NCI-H460 (cell line): ENCODE data around the gene DPYSL4. TPM values are rescaled to one million over a fixed set of nuclear protein-coding genes. Genes with fewer than 3 reads are reported as not detected.

Experiments
- DNase-seq: peaks from one replicate; pipeline ENCODE4 v3.0.0-alpha.2; 2016; ENCODE audit warnings: low read depth; ENCODE audit errors: extremely low read depth
- total RNA-seq: library from RNA; depleted of rRNA; stranded (reverse); fragments of >200 nt; shearing (Covaris generic); gene quantifications from 2 replicates; pipeline ENCODE4 v1.2.3, GENCODE V29; 2014

The DPYSL4 gene
- total RNA-seq, 1 experiment from 2014 or later = 2.1 TPM

DNA sequence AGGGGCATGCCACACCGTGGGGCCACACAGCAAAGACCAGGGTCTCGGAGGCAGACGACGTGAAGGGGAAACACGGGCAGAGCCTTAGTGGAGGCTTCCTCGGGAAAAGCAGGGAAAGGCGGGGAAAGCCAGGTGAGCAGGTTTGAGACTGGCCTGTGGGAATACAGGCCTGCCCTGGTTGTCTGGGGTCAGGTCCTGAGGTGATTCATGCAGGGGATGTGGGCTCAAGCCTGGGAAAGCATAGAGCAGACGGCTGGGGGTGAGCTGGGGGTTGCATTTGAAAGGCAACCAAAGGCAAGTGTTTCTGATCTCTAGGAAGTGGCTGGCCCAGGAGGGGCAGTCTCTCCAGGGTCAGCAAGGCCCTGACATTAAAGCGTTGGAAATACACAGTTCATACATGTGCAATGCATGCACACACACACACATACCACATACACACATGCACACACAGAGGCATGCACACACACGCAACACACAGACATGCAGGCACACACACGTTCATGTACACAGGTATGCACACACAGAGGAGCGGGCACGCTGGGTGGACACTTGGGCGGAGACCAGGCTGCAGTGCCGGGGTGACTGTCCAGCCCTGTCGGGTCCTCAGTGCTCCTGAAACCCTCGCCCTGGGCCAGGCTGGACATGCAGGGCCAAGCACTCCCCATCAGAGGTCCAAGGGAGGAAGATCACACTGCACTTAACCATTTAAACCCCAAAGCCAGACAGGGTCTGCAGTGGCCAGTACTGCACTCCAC, 51.8 kb downstream of the DPYSL4 start:
- no peak for DNase-seq

DNA sequence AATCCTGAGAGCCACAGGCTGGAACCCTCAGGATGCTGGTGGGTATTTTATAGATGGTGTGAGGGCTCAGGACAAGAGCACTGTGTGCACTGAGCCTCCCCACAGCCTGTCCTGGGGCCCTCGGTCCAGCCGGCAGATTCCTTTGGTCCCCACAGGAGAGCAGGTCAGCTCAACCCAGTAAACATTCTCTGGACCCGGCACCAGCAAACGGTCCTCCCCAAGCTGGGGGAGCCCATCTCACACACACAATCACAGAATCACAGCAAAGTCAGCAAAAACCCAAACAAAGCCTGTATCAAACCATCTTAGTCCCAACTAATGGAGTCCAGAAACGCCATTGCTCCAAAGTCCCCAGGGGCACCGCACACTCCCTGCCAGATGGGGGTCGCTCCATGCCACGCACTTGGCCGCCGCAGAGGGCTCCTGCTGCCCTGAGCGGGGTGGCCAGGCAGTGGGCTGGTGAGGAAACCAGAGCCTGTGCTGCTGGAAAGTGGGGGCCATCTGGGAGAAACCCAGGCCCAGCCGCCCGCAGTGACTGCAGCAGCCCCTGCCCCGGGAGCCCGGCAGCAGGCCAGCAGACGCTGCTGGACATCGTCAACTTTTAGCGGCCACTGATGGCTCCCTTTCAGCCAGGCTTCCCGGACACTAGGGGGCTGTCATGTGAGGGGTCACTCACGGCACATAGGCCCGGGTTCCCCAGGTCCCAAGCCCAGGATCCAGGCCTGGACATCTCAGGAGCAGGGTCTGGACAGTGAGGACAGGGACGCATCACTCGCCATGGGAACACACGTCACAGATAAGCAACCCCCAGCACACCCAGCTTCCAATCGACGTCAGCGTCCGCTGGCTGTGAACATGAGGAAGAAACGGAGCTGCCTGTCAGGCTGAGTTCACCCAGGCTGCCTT, 52.6 kb downstream of the DPYSL4 start:
- no peak for DNase-seq

DNA sequence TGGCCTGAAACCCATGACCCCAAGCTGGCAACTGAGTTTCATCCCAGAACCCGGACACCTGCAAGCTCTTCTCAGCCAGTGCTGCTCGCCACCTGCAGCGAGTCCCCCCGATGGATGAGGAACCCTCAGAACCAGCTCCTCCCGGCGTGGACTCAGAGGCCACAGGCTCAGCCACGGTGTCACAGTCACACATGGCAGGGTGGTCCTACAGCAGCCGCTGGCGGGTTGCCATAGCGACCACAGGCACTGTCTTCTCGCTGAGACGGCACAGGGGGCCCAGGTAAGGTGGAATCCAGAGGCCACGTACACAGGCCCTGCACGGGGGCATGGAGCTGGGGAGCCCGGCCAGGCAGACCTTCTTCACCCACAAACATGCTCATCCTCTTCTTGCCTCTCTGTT, 53.4 kb downstream of the DPYSL4 start:
- DNase-seq = no peak

DNA sequence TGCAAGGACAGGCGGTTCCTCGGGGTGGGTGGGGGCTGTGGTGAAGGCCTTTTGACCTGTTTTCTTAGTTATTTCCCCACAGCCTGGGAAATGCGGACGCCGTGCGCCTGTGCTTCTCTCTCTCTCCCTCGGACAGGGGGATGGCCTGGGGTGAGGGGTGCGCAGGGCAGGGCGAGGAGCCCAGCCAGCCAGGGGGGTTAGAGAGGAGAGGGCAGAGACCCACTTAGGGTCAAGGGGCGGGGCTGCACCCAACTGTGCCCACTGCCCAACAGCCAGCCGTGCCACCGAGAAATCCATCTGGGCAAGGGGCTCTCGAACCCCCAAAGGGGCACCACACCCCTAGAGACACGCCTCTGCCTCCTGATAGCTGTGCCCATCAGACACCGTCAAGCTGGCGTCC, 53.8 kb downstream of the DPYSL4 start:
- DNase-seq = no peak

DNA sequence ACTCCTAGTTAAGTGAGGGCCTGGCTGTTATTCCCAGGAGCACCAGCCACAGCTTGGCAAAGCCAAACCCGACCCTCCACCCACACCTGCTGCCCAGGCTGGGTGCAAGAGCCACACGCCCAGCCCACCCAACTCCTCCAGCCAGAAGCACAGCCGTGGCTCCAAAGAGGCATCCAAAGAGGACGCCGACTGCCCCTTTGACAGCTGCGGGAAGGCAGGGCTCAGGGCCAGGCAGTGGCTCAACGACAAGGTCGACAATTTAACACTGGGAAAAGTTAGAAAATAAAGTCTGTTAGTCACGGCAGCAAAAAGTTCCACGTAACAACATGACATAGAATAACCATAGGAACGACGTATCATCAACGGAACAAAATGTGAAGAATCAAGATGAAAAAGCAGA, 54.3 kb downstream of the DPYSL4 start:
- DNase-seq = no peak

DNA sequence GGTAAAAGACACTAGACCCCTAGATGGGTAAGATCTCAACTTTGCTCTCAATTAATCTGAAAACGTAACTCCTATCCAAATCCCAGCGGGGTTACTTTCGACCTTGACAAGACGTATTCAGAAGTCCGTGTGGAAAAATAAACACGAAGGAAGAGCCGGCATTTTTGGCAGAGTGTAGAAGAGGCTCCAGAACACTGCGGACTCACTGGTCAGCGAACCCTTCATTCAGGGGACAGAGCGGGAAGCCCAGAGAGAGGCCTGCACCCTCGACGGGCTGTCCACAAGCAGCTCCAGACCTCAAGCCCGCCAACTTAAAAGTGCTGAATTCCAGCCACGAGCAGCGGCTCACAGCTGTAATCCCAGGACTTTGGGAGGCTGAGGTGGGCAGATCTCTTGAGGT, 54.7 kb downstream of the DPYSL4 start:
- DNase-seq = no peak

DNA sequence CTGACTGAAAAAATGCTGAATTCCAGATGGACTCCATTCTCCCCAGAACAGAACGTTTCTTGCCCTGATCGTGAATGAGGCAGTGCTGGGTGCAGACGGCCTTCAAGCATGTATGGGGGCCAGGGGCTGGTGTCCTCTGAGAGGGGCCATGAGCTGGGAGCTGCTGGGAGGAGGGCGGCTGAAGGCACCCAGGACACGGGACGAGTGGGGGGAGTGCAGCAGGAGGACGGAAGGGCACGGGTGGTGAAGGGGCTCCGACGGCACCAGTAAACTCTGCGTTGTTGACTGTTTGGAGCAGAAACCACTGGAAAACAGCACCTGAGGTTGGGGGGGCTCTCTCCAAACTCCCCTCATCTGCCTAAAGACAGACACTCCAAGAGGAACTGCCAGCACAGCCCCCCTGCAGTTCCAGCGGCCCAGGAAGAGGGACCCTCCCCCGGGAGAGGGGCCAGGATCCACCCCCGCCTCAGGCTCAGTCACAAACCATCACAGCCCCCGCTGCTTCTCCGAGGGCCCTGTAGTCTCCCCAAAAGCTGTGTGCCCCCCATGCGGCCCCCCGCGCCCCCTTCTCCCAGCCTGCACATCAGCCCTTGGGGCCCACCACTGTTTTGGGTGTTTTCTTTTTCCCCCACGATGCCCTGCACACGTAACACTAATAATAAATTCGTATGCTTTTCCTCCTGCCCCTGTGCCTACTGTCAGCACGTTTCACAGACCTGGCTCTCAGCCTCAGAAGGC, 55.5 kb downstream of the DPYSL4 start:
- no peak for DNase-seq

DNA sequence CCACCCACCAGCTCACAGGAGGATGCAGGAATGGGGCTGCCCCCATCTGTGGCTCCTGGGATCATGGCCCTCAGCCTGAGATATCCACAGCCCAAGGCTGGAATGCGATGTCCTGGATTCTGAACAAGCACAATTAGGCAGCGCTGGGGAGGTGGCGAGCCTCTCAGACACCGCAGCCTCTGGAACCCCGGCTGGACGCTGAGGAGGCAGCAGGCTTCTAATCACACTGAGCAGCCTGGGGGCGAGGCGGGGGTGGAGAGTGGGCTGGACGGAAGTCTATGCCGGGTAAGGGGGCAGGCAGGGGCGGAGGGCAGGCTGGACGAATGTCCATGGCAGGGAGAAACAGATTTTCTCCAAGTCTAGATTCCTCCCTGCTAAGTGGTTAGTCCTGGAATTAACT, 56.4 kb downstream of the DPYSL4 start:
- DNase-seq = no peak

DNA sequence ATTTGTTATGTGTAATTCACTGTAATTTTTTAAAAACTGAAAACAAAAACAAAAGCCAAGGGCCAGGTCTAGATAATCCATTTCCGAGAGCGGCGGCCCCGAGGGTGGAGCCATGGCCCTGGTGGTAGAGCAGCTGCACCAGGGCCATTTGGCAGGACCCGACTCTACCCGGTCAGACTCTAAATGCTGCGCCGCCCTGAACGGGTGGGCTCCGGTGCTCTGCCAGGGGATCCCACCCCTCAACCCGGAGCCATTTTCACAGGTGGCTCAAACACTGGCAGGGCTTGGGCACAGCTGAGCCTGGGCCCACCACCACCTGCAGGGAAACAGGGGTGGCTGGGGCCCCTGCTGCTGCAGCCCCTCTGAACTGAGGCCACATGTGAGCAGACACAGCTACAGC, 56.9 kb downstream of the DPYSL4 start:
- DNase-seq = no peak

DNA sequence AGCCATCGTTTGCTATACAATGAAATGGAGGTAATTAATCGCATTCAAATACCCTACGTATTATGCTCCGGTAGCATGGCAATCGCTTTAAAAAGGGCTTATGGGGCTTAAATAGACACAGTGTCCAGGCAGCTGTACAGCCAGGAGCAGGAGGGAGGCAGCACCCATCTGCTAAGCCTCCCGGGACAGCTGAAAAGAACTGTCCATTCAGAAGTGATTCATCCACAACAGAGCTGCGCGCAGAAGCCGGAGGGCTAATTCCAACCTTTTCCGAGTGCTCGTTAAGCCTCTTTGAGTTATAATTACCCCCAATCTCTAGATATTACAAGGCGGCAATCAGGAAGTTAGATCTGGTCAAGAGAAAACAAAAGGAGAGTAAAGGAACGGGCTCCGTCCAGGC, 58.3 kb downstream of the DPYSL4 start:
- no peak for DNase-seq

DNA sequence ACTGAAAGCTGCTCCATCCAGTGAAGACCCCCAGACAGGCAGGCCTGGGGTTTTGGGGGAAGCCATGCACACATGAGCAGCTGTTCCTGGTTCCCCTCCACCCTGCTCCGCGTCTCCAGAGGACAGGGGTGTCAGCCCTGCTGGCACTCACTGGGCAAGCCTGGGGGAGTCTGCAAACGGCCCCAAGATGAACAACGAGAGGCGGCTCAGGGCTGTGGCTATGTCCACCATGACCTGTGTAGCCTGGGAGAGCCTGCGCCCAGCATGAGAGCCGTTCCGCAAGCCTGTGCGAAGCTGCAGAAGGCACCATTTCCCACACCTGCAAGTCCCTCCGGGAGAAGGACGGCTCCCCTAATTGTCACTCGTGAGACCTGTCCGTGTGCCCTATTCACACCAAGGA, 59.5 kb downstream of the DPYSL4 start:
- DNase-seq = no peak

DNA sequence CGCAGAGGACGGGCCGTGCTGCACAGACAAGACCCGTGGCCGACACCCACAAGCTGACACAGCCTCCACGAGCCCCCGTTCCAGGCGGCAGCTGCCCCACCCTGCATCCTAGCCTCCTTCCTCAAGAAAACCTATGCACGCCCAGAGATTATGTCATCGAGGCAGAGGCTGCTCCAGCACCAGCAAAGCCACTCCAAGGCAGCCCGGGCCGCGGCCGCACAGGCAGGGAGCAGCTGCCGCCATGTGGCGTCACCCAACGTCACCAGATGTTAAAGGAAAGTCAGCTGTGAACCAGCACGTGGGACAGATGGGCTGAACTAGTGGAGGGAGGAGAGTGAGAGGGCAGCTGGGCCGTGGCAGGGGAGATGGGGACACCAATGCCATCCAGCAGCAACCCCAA, 61.2 kb downstream of the DPYSL4 start:
- no peak for DNase-seq

DNA sequence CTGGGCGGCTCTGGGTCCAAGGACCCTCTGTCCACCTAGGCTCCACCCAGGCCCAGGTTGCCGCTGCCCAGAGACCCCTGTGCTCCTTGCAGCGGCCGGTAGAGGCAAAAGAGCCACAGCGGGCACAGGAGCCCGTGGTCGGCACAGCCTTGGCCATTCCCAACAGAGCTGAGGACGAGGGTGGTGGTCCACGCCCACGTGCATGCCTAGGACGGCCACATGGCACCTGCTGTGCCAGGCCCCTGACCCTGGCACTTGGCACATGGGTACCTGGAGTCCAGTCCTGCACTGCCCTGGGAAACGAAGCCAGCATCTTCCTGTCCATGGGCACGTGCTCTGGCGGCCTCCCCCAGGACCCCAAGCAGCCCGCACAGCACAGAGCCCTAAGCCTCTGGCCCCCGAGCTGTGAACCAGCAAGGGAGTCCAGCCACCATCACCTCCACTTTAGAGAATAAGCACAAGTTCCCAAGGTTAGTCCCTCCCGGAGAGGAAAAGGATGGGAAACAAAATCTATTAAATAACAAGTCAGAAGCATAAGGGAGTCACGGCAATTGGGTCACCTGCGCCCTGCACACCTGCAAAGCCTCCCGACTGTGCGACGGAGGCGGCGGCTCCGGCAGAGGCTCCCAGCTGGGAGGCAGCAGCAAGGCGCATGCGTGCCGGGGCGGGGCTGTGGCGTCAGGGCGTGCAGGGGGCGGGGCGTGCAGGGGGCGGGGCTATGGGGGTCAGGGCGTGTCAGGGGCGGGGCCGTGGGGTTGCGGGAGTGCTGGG, 61.9 kb downstream of the DPYSL4 start:
- peak; percentile 62 for DNase-seq

DNA sequence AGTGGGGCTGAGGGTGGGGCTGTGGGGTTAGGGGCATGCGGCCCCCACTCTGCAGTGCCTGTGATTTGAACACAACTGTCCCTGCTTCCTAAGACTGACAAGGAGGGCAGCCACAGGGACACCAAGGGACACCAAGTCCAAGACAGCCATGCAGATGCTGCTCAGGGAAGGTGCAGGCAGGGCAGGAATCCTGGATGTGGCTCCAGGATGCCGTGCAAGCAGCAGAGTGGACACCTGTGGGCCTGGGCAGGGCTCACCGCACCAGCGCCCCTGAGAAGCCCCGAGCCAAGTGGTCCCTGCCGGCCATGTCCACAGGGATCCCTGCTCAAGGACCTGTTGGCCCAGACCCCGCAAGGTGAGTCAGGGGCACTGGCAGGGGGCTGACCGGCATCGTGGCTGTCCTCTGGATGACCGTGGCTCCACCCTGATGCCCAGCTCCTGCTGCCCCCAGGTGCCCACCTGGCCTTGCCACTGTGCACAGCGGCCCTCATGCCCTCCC, 62.5 kb downstream of the DPYSL4 start:
- no peak for DNase-seq

DNA sequence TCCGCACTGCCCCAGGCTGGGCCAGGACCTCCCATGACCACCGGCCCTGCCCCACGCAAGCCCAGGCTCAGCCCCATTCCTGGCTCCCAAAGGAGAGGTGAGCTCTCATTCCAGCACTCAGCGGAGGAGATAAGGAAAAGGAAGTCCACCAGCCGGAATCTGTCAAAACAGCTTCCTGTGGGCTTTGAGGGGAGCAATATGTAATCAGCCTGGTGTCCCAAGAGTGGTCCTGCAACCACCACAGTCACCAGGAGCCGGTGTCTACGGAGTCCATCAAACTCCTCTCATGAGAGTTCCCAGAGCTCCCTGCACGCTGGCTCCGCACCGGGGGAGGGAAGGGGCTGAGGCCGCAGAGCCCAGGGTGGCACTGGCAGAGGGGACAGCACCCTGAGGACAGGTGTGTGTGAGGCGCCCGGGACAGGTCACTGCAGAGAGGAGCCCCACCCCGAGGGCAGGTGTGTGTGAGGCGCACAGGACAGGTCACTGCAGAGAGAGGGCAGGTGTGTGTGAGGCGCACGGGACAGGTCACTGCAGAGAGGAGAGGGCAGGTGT, 63.2 kb downstream of the DPYSL4 start:
- DNase-seq = no peak

DNA sequence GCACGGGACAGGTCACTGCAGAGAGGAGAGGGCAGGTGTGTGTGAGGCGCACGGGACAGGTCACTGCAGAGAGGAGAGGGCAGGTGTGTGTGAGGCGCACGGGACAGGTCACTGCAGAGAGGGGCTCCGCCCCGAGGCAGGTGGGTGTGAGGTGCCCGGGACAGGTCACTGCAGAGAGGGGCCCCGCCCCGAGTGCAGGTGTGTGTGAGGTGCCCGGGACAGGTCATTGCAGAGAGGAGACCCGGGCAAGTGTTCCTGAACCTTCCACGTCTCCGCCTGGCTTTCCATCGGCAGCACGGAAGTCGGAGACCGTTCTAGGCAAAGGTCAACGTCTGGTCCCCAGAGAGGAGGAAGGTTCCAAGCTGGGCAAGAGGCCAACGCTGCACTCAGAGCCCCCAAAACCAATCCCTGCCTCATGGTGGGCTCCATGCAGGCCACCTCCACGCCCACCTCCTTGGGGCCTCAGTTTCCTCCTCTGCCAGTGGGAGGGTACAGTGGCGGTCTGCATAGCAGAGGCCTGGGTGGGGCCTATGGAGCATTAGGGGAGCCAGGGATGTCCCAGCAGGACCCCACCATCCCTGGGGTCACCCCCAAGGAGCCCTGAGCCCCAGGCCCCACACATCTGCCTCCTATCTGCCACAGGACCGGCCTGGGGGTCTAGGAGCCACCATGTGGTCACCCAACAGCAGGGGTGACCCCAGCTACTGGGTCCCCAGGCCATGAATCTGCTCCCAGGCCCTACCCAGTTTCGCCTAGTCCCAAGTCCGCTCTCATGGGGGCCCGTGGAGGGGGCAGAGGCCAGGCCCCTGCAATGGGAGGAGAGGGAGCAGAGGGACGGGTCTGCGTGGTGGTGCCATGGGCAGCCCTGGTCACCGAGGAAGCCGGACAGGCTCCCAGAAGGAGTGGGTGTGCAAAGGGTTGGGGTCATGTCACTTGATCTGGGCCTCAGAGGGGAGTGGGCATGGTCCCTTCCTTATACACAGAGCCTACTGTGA, 64.0 kb downstream of the DPYSL4 start:
- DNase-seq = no peak

DNA sequence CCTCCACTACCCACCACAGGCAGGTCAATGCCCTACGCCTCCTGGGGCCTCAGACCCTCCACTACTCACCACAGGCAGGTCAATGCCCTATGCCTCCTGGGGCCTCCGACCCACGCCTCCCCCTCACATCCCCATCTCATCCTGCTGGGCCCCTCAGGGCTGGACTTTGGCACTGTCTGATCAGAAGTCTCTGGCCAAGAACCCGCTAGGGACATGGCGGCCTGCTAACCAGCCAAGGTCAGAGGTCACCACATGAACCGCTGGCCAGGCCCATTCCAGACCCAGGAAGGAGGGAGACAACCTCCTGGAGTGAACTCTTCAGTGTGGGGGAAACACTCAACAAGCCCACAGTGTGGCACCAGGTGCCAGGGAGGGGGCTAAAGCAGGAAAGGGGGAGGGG, 65.2 kb downstream of the DPYSL4 start:
- DNase-seq = no peak

DNA sequence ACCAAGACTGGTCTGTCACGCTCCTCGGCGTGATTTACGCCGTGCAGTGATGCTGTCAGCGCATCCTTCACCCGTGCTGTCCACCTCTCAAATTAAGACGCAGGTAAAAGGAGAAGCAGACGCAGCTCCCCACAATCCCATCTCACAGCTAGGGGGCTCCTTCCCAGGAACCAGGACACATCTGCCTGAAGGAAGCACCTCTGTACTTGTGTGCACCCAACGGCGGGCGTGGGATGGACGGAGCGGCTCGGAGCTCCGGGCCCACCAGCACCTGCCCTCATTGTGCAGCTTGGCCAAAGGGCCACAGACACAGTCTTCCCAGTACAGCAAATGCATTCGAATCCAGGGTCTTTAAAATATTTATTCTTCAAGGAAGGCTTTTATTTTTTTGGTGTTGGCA, 65.7 kb downstream of the DPYSL4 start:
- DNase-seq = no peak
